ENCODE measurements around the gene LRRK1. TPM values are rescaled to one million over a fixed set of nuclear protein-coding genes. Genes with fewer than 3 reads are reported as not detected.

Gene LRRK1
- polyA plus RNA-seq, 1 of the 3 experiments (the other 2 are of a cell fraction), result 6.9 TPM

GRCh38 chr15:101103598-101103997 is 184.4 kb downstream of the LRRK1 start:
- POLR2A ChIA-PET, result no interaction called here
- no peak for DNase-seq
- Histone ChIP-seq H3K79me2 (ENCODE audit: insufficient read depth) (no peaks in the 10 kb centered on the region), H3K9me3 (no peaks in the 10 kb centered on the region), H3K4me3 (ENCODE audit: low read depth in 2 of 2, low read length in 1 of 2) (no peak overlapping the region), H2AFZ (ENCODE audit: low read depth) (no peak overlapping the region), H3K9ac (no peak overlapping the region), H3K9me2 (no peaks in the 10 kb centered on the region), H3K27me3 (ENCODE audit: insufficient read depth) (no peaks in the 10 kb centered on the region), H3K36me3 (replicated peaks in 1 of 2; ENCODE audit: control insufficient read depth in 1 of 2, insufficient read depth in 2 of 2, low read length in 1 of 2) (no peaks in the 10 kb centered on the region), H3F3A (replicated peaks; ENCODE audit: insufficient read depth) (peaks cover 3% of the 10 kb centered on the region), H3K4me1 (ENCODE audit: control insufficient read depth in 1 of 2, insufficient read depth in 2 of 2, low read depth in 1 of 2, low read length in 1 of 2) (peaks cover 10% of the 10 kb centered on the region in 2 experiments; a peak in 2 of 4 replicates), H3K27ac (ENCODE audit: low read depth in 2 of 2, low read length in 1 of 2) (no peak overlapping the region), H4K20me1 (ENCODE audit: insufficient read depth) (no peaks in the 10 kb centered on the region), H3K4me2 (no peak overlapping the region)
- no peak for TF ChIP-seq POLR2AphosphoS5 (IDR thresholded peaks at IDR 0.05; ENCODE audit: low read depth, low read length)
- TF ChIP-seq RCOR1 (IDR thresholded peaks at IDR 0.05; ENCODE audit: low read length), result no peak
- no peak for TF ChIP-seq YY1 (IDR thresholded peaks at IDR 0.05; ENCODE audit: low read depth)
- TF ChIP-seq GATA2 (CRISPR knock-in tag; IDR thresholded peaks at IDR 0.05), result no peak
- TF ChIP-seq NFIC (IDR thresholded peaks at IDR 0.05; ENCODE audit: borderline replicate concordance), result no peak
- TF ChIP-seq MEF2A (IDR thresholded peaks at IDR 0.05; ENCODE audit: borderline replicate concordance, low read depth), result no peak
- no peak for TF ChIP-seq FOXM1 (IDR thresholded peaks at IDR 0.05; ENCODE audit: low read depth)
- TF ChIP-seq USF1 (IDR thresholded peaks at IDR 0.05; ENCODE audit: borderline replicate concordance, low read depth), result no peak
- TF ChIP-seq EP300 (IDR thresholded peaks at IDR 0.05; ENCODE audit: borderline replicate concordance in 1 of 2, low read depth in 1 of 2, low read length in 1 of 2), result no peak
- no peak for TF ChIP-seq MAX (IDR thresholded peaks at IDR 0.05; ENCODE audit: low read depth)
- no peak for TF ChIP-seq FOXJ3 (CRISPR knock-in tag; IDR thresholded peaks at IDR 0.05)
- CTCF ChIA-PET, result interaction anchor here (2.6 kb wide), 1 partner anchor 18 kb away, joined by 6 read pairs; no protein-coding TSS in a partner anchor
- 87% methylated on average over 8 of the region's 8 CpGs for WGBS (ENCODE audit: low lambda C conversion rate)

- no peaks in the 10 kb centered on the region for H3K27me3 ChIP-seq (ENCODE audit: insufficient read depth)
- H3K79me2 ChIP-seq (ENCODE audit: insufficient read depth), result no peaks in the 10 kb centered on the region
- 94% methylated on average over 9 of the region's 9 CpGs for WGBS (ENCODE audit: low lambda C conversion rate)
- no peaks in the 10 kb centered on the region for H3K36me3 ChIP-seq (replicated peaks in 1 of 2; ENCODE audit: control insufficient read depth in 1 of 2, insufficient read depth in 2 of 2, low read length in 1 of 2)
- H3K9me3 ChIP-seq, result no peaks in the 10 kb centered on the region
- no peak for DNase-seq
- no peak overlapping the region for H3K27ac ChIP-seq (ENCODE audit: low read depth in 2 of 2, low read length in 1 of 2)
- ChIA-PET POLR2A (no interaction called here), CTCF (interaction anchor here (1.3 to 2.6 kb wide), 2 partner anchors 17 to 151 kb away, joined by 4 to 6 read pairs; no protein-coding TSS in a partner anchor)
- no peak overlapping the region for H3K9ac ChIP-seq
- H3F3A ChIP-seq (replicated peaks; ENCODE audit: insufficient read depth), result peaks cover 3% of the 10 kb centered on the region
- TF ChIP-seq GATA2 (CRISPR knock-in tag; IDR thresholded peaks at IDR 0.05), result no peak
- no peaks in the 10 kb centered on the region for H4K20me1 ChIP-seq (ENCODE audit: insufficient read depth)
- H2AFZ ChIP-seq (ENCODE audit: low read depth), result no peak overlapping the region
- peaks cover 10% of the 10 kb centered on the region in 2 experiments; a peak in 2 of 4 replicates for H3K4me1 ChIP-seq (ENCODE audit: control insufficient read depth in 1 of 2, insufficient read depth in 2 of 2, low read depth in 1 of 2, low read length in 1 of 2)
- H3K4me2 ChIP-seq, result no peak overlapping the region
- H3K9me2 ChIP-seq, result no peaks in the 10 kb centered on the region
- no peak overlapping the region for H3K4me3 ChIP-seq (ENCODE audit: low read depth in 2 of 2, low read length in 1 of 2)
These were observed 185.0 kb downstream of the LRRK1 start for GRCh38 chr15:101104141-101104540.
